ENCODE results near the gene TDRD12.

- TF ChIP-seq CTCF (conservative IDR thresholded peaks at IDR 0.05; ENCODE audit: low read depth, low read length) = no peak
- TF ChIP-seq EZH2 (IDR thresholded peaks at IDR 0.05; ENCODE audit: borderline replicate concordance, low read depth, low read length, poor library complexity, severe bottlenecking) = no peak
Measured at GRCh38 chr19:32875428-32875827, 155.9 kb downstream of the TDRD12 start.

Data from A673 (cell line).